ENCODE data around the gene TMEM107. TPM values are rescaled to one million over a fixed set of nuclear protein-coding genes. Genes with fewer than 3 reads are reported as not detected.

TMEM107 gene
- total RNA-seq, 1 donor from 2014 or later, result 14.7 TPM

DNA sequence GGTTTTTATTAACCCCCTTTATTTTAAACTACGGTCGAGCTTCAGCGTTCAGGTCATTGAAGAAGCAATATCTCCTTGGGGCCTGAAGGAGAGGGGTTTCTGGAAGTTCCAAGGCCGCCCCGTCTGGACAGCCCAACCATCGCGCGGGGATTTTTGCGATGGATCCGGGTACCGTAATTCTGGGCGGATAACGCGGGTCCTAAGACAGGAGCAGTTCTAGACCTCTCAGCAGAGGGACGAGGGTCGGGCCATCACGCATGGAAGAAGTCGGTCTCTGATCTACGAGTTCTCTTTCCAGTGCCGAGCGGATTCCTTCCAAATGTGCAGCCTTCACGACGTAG is 10.2 kb upstream of the TMEM107 start:
- Histone ChIP-seq H3K36me3 (ENCODE audit: control insufficient read depth, insufficient read depth, low read length) (no peaks in the 10 kb centered on the region), H3K4me3 (ENCODE audit: low read depth, low read length) (peak overlapping the region; percentile 78), H3K27me3 (ENCODE audit: control insufficient read depth, insufficient read depth, low read length) (no peaks in the 10 kb centered on the region)
- TF ChIP-seq, protein P1, sequence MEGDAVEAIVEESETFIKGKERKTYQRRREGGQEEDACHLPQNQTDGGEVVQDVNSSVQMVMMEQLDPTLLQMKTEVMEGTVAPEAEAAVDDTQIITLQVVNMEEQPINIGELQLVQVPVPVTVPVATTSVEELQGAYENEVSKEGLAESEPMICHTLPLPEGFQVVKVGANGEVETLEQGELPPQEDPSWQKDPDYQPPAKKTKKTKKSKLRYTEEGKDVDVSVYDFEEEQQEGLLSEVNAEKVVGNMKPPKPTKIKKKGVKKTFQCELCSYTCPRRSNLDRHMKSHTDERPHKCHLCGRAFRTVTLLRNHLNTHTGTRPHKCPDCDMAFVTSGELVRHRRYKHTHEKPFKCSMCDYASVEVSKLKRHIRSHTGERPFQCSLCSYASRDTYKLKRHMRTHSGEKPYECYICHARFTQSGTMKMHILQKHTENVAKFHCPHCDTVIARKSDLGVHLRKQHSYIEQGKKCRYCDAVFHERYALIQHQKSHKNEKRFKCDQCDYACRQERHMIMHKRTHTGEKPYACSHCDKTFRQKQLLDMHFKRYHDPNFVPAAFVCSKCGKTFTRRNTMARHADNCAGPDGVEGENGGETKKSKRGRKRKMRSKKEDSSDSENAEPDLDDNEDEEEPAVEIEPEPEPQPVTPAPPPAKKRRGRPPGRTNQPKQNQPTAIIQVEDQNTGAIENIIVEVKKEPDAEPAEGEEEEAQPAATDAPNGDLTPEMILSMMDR (IDR thresholded peaks at IDR 0.05; ENCODE audit: insufficient read depth, low read length, poor library complexity, severe bottlenecking), result no peak
- no peak for DNase-seq (ENCODE audit: low read depth)

GRCh38 chr17:8185582-8186445 is 9.6 kb upstream of the TMEM107 start:
- H3K36me3 ChIP-seq (ENCODE audit: control insufficient read depth, insufficient read depth, low read length), result no peaks in the 10 kb centered on the region
- no peaks in the 10 kb centered on the region for H3K27me3 ChIP-seq (ENCODE audit: control insufficient read depth, insufficient read depth, low read length)
- H3K4me3 ChIP-seq (ENCODE audit: low read depth, low read length), result peak overlapping the region; percentile 78
- no peak for DNase-seq (ENCODE audit: low read depth)
- TF ChIP-seq, protein P1 (IDR thresholded peaks at IDR 0.05; ENCODE audit: insufficient read depth, low read length, poor library complexity, severe bottlenecking), result no peak

- Histone ChIP-seq H3K36me3 (ENCODE audit: control insufficient read depth, insufficient read depth, low read length) (no peaks in the 10 kb centered on the region), H3K4me3 (ENCODE audit: low read depth, low read length) (peak overlapping the region; percentile 69), H3K27me3 (ENCODE audit: control insufficient read depth, insufficient read depth, low read length) (no peaks in the 10 kb centered on the region)
- DNase-seq (ENCODE audit: low read depth), result no peak
- TF ChIP-seq, protein P1 (IDR thresholded peaks at IDR 0.05; ENCODE audit: insufficient read depth, low read length, poor library complexity, severe bottlenecking), result no peak
These were observed 985 bp upstream of the TMEM107 start for GRCh38 chr17:8176998-8177731.

DNA sequence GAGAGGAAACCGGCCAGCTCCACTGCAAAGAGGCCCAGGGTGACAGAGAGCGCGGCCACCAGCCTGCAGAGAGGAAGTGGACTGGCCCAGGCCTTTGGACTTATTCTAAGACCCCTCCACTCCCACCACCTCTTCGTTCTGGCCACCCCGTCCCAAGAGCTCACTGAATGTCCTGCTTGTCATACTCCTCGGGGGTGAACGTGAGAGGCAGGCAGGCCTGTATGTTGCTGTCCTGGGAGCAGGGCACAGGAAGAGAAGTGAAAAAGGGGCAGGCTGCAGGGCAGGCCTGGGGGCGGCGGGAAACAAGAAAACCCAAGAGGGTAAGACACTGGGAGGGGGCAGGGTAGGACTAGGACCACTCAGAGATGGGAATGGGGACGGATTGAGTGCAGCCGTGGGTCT is 384 bp downstream of the TMEM107 start:
- DNase-seq (ENCODE audit: low read depth), result no peak
- Histone ChIP-seq H3K4me3 (ENCODE audit: low read depth, low read length) (peak overlapping the region; percentile 69), H3K27me3 (ENCODE audit: control insufficient read depth, insufficient read depth, low read length) (no peaks in the 10 kb centered on the region), H3K36me3 (ENCODE audit: control insufficient read depth, insufficient read depth, low read length) (no peaks in the 10 kb centered on the region)
- TF ChIP-seq, protein P1 (IDR thresholded peaks at IDR 0.05; ENCODE audit: insufficient read depth, low read length, poor library complexity, severe bottlenecking), result no peak

DNA sequence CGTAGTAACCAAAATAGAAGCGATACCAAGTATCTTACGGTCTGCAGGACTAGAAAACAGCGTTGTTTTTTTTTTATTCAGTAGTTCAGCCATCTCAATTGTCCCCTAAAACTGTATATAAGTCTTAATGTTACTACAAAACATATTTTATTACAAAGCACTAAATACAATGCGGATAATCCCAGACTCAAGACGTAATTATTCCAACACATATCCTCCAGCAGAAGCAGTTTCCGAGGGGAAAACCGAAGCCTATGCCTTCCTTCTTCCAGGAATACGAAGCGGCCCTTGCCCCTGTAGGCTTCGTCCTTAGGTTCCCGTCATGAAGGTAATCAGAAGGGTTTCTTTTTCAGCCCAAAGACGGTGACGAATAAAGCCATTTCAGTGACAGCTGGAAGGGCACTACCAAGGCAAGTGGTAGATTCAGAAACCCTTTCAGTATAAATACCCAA is 2.3 kb downstream of the TMEM107 start:
- peak overlapping the region; percentile 44 for H3K4me3 ChIP-seq (ENCODE audit: low read depth, low read length)
- DNase-seq (ENCODE audit: low read depth), result no peak

More for the DNA sequence above, 2.3 kb downstream of the TMEM107 start:
- TF ChIP-seq, protein P1 (IDR thresholded peaks at IDR 0.05; ENCODE audit: insufficient read depth, low read length, poor library complexity, severe bottlenecking), result no peak
- H3K27me3 ChIP-seq (ENCODE audit: control insufficient read depth, insufficient read depth, low read length), result no peaks in the 10 kb centered on the region
- no peaks in the 10 kb centered on the region for H3K36me3 ChIP-seq (ENCODE audit: control insufficient read depth, insufficient read depth, low read length)

Data from kidney epithelial cell (primary cell).